H7 (cell line): ENCODE measurements around the gene BMP6. TPM values are rescaled to one million over a fixed set of nuclear protein-coding genes. Genes with fewer than 3 reads are reported as not detected.

Source experiments
- DNase-seq: peaks from one replicate; pipeline ENCODE4 v3.0.0; 2012
- H3K27me3 ChIP-seq: 2 replicates; pipeline ENCODE4 v1.6.0; 2011; ENCODE audit warnings: mild to moderate bottlenecking, low read length; ENCODE audit not compliant: control insufficient read depth, insufficient read depth
- H3K36me3 ChIP-seq: replicated peaks from 2 replicates; pipeline ENCODE4 v1.5.1; 2011; ENCODE audit warnings: low read length; ENCODE audit not compliant: control insufficient read depth, insufficient read depth
- H3K4me3 ChIP-seq: 2 replicates; pipeline ENCODE4 v1.5.1; 2011; ENCODE audit warnings: low read depth, mild to moderate bottlenecking, control low read depth, low read length, moderate library complexity; ENCODE audit not compliant: insufficient read depth
- total RNA-seq: library from RNA; depleted of rRNA; stranded (reverse); fragments of >200 nt; shearing (Covaris generic); gene quantifications from 2 replicates; pipeline ENCODE4 v1.2.3, GENCODE V29; 2014; rRNA removed

Gene BMP6
- total RNA-seq, 1 experiment from 2014 or later = 0.73 TPM

DNA sequence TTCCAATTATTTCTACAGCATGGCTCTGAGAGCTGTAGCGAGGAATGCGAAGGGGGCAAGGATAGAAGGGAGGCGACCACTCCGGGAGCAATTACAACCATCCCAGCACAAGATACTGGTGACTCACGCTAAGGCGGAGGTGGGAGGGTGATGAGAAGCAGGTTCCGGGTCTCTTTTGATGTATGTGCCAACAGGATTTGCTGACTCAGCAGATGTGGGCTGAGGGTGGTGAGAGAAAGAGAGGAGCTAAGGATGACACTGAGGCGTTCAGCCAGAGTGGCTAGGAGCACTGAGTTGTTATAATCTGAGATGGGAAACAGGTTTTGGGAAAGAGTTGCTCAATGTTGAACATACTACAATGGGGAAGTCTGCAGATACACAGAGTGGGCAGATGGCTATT, 194.0 kb downstream of the BMP6 start:
- DNase-seq = no peak
- H3K27me3 ChIP-seq = no peaks in the 10 kb centered on the region
- H3K36me3 ChIP-seq = no peaks in the 10 kb centered on the region
- no peak overlapping the region for H3K4me3 ChIP-seq

DNA sequence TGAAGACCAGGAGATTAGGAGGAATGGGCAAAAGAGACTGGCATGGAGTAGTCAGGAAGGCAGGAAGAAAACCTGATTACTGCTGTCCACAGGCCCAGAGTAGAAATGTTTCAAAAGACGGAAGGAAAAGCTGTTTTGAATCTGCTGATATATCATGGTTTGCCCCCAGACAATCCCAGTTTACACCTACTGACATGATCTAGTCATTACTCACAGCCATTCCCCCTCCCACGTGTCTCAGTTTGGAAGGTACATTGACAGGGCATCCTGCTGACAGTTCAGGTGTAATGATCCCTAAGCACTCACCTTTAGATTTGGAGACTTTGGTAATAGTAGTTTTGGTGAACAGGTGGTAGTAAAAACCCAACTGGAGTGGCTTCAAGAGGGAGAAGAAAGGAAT, 194.5 kb downstream of the BMP6 start:
- H3K36me3 ChIP-seq = no peaks in the 10 kb centered on the region
- DNase-seq = no peak
- H3K27me3 ChIP-seq = no peaks in the 10 kb centered on the region
- no peak overlapping the region for H3K4me3 ChIP-seq

DNA sequence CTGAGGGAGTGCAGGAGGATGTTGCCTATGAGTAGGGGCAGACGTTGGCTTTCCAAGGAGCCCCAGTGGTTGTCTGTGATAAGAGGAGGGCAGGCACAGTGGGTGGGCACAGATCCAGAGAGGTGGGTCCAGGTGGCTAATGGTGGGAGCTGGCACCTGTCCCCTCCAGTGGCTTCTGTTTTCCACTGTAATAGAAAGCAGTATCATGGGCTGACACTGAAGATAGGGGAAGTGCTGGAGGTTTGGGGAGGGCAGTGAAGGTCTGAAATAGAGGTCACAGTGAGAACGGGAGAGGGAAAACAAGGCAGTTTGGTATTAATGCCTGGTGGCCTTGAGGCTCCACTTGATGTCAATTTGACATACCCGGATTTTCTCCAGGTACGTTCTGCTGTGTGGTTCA, 195.1 kb downstream of the BMP6 start:
- Histone ChIP-seq H3K4me3 (no peak overlapping the region), H3K27me3 (no peaks in the 10 kb centered on the region), H3K36me3 (no peaks in the 10 kb centered on the region)
- no peak for DNase-seq

DNA sequence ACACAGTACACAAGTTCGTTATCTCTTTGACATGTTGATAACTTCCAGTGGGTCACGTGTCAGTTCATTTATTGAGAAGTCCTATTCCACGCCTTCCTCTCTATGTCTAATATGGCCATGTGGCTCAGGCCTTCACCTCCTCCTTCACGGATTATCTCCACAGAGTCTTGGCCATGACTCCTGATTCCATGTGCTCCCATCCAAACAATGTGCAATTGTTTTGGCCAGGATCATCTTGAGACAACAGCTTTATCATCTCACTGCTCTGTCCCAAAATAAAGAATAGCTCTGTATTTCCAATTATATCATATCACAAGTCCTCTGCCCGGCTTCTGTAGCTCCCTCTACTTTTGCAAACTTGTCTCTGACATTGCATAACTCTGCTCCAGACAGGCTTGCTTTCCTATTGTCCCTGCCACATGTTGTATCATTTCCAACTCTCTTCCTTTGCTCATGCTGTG, 195.8 kb downstream of the BMP6 start:
- H3K27me3 ChIP-seq = no peaks in the 10 kb centered on the region
- no peak overlapping the region for H3K4me3 ChIP-seq
- no peaks in the 10 kb centered on the region for H3K36me3 ChIP-seq
- no peak for DNase-seq

DNA sequence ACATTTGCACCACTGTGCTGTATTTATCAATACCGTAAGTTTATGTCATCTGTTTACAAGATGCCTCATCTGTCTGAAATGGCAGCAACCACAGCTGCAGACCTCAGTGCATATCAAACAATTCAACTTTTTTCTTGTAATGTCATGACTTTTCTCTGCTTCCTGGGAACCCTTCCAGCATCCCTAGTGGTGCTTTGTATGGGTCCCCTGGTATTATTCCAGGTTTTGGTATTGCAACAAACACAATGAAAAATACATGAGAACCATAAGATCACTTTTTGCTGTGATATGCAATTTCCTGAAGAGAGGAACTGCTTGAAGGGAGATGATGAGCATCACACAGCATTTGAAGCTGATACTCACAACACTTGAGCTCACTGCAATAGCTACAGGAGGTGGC, 196.7 kb downstream of the BMP6 start:
- H3K4me3 ChIP-seq = no peak overlapping the region
- H3K36me3 ChIP-seq = no peaks in the 10 kb centered on the region
- H3K27me3 ChIP-seq = no peaks in the 10 kb centered on the region
- DNase-seq = no peak

DNA sequence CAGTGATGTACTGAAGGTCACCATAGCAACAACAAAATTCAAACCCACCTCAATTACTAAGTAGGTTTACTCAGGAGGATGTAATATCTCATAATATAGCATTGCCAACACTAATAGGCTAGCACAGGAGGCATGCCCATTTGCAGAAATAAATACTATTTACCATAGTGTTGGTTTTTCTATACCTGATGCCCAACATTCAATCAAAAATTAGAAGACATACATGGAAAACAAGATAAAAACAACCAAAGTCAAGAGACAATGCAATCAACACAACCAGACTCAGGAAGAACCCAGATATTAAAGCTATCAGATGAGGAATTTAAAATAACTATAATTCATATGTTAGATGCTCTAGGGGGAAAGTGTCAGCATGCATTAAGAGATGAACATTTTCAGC, 199.0 kb downstream of the BMP6 start:
- H3K4me3 ChIP-seq = no peak overlapping the region
- no peaks in the 10 kb centered on the region for H3K27me3 ChIP-seq
- H3K36me3 ChIP-seq = no peaks in the 10 kb centered on the region
- DNase-seq = no peak

Other genes with a start within 250 kb of the BMP6 start
- gene DSP, start 184.4 kb upstream of the BMP6 start, total RNA-seq = 33.9 and 58.0 TPM in 2 replicates
- 12.2 and 18.9 TPM in 2 replicates for gene SNRNP48, start 135.9 kb upstream of the BMP6 start, total RNA-seq
- gene TXNDC5, start 184.7 kb downstream of the BMP6 start, total RNA-seq = 179 and 194 TPM in 2 replicates